HG03108 (cell line): ENCODE data around the gene CNTD1.

Source experiments
- ATAC-seq: cut with Tn5 transposase; IDR thresholded peaks from one replicate; pipeline ENCODE4 v1.9.1; 2021; ENCODE audit warnings: moderate library complexity; ENCODE audit not compliant: unreplicated experiment

The CNTD1 gene

DNA sequence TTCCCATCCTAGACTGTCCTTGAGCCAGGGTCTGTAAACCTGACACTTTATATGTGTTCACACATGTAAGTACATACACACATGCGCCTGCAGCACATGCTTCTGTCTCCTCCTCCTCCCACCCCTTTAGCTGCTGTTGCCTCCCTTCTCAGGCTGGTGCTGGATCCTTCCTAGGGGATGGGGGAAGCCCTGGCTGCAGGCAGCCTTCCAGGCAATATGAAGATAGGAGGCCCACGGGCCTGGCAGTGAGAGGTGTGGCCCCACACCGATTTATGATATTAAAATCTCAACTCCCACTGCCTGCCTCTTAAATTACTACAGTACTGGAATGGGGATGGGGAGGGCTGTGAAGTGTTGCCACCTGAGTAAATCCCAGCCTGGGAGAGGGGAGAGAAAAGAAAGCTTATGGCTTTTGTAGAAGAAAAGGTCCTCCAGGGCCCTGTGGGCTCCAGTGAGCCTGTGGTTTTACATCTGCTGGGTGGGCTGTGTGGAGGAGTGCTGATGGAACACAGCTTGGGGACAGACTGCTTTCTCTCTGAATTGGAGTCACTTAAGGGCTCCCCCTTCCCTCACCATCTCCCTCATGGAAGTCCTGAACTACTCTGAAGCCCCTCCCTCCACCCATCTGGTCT is 19.2 kb upstream of the CNTD1 start:
- ATAC-seq: no peak

DNA sequence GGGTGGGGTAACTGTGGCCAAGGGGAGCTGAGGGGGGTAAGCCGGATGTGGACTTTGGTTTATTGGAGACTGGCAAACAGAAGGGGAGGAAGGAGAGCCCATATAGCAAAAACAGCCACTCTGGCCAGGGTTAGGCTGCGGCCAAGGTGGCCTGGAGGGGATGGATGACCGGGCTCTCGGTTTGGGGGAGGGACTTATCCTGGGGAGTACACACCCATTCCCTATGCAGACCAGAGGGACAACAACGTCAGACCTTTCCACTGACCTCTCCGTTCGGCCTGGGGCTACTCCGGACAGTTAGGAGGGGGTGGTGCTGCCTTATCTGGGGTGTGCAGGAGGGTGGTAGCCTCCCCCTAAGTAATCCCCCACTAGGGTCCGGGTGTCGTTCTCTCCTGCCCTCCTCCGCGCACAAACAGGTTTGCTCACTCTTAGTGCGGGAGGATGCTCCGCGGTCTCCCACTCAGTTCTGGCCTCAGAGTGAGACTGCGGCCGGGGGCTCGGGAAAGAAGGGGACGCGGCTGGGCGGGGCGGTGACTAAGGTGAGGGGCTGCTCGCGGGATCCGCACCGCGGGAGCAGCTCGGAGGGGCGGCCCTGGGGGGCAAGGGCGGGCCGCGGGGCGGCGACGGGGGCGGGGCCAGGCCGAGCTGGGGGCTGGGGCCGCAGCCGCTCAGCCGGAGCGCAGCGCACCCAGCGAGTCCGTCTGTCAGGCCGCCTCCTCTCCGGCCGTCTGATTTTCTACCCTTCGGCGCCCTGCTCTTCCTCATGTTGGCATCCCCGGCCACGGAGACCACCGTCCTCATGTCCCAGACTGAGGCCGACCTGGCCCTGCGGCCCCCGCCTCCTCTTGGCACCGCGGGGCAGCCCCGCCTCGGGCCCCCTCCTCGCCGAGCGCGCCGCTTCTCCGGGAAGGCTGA is 18.5 kb upstream of the CNTD1 start, which contains the start of gene WNK4:
TSS of gene WNK4 (plus strand) at position 675 of the 915 bp plus-strand sequence. CDS start at position 764, 89 bp downstream.
- no peak for ATAC-seq

DNA sequence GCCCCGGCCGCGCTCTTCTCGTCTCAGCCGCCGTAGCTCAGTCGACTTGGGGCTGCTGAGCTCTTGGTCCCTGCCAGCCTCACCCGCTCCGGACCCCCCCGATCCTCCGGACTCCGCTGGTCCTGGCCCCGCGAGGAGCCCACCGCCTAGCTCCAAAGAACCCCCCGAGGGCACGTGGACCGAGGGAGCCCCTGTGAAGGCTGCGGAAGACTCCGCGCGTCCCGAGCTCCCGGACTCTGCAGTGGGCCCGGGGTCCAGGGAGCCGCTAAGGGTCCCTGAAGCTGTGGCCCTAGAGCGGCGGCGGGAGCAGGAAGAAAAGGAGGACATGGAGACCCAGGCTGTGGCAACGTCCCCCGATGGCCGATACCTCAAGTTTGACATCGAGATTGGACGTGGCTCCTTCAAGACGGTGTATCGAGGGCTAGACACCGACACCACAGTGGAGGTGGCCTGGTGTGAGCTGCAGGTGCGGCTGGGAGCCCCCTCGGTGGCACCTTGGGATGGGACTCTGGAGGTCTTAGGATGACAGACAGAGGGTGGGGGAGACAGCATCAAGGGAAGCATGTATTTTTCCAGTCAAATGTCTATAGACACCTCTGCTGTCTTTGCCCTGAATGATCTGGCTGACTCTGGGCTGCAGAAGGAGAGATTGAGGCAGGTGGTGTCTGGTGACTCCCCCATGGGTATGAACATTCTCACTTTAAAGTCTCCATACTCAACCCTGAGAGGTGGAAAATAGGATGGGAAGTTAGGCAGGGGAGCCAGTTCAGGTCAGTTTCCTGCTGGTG is 17.6 kb upstream of the CNTD1 start:
- ATAC-seq: no peak

DNA sequence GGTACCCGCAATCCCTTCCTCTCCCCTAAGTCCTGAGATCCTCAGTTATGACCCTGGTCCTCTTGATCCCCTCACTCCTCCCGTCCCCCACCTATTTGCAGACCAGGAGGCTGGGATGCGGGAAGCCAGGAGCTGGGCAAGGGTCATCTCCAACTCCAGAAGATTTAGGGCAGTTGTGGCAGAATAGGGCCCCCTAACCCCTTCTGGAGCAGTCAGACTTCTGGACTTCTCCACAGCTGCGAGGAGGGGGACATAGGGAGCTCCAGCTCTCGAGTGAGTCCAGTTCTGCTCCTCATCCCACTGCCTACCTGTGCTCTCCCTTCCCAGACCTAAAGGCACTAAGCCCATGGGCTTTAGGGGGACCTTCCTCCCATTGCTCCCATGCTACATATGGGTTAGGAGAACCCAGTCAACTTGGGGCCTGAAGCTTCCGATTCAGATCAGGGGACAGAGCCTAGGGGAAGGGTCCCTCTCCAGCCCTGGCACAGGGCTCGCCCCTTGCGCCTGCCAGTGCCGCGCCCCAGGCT is 17.0 kb upstream of the CNTD1 start:
- no peak for ATAC-seq

- no peak for ATAC-seq
These were observed 16.2 kb upstream of the CNTD1 start for GRCh38 chr17:42782166-42783061.

DNA sequence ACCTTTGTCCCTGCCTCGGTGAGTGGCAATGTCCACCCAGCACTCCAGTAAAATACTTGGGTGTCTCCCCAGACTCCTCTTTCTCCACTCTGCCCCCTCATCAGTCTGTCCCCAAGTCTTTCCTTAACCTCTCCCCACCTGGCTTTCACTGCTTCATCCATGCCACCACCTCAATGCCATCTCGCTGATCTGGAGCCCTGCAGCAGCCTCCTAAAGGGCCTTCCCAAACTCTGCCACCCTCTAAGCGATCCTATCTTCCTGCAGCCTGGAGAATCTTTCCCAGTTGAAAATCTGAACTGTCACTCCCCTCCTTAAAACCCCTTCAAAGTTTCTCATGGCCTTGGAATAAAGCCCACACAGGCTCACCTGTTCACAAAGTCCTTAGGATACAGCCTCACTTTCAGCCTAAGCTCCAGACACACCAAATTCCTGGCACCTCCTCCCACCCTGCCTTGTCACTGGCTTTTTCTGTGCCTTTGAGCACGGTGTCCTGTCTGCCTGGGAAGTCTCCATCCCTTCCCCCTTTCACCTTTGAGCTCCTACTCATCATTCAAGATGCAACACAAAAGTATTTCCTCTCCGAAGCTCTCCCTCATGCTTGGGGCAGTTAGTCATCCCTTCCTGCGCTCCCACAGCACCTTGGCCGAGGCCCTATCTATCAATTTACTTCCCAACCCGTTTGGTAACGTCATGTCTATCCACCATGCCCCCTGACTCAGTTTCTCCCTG is 15.4 kb upstream of the CNTD1 start:
- no peak for ATAC-seq

GRCh38 chr17:42783791-42784138 is 14.9 kb upstream of the CNTD1 start:
- no peak for ATAC-seq

DNA sequence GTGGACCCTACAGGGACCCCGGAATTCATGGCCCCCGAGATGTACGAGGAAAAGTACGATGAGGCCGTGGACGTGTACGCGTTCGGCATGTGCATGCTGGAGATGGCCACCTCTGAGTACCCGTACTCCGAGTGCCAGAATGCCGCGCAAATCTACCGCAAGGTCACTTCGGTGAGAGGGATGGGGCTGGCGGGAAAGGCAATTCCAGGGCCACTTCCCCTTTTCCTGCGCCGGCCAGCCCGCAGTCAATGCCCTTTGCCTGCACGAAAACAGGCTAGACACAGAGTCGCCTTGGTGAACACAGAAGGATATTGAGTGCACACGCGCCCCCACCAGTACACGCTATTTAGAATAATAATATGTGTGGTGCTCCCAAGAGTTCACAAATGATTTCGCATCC is 14.3 kb upstream of the CNTD1 start:
- ATAC-seq: no peak

GRCh38 chr17:42784811-42785592 is 13.7 kb upstream of the CNTD1 start:
- no peak for ATAC-seq

- ATAC-seq: no peak
These were observed 11.4 kb upstream of the CNTD1 start for GRCh38 chr17:42787266-42787665.

- ATAC-seq: no peak
These were observed 6.7 kb upstream of the CNTD1 start for GRCh38 chr17:42791948-42792347.

GRCh38 chr17:42792545-42792944 is 6.1 kb upstream of the CNTD1 start:
- no peak for ATAC-seq

GRCh38 chr17:42795061-42795460 is 3.6 kb upstream of the CNTD1 start:
- ATAC-seq: no peak

- ATAC-seq: no peak
These were observed 3.2 kb upstream of the CNTD1 start for GRCh38 chr17:42795465-42795864.

DNA sequence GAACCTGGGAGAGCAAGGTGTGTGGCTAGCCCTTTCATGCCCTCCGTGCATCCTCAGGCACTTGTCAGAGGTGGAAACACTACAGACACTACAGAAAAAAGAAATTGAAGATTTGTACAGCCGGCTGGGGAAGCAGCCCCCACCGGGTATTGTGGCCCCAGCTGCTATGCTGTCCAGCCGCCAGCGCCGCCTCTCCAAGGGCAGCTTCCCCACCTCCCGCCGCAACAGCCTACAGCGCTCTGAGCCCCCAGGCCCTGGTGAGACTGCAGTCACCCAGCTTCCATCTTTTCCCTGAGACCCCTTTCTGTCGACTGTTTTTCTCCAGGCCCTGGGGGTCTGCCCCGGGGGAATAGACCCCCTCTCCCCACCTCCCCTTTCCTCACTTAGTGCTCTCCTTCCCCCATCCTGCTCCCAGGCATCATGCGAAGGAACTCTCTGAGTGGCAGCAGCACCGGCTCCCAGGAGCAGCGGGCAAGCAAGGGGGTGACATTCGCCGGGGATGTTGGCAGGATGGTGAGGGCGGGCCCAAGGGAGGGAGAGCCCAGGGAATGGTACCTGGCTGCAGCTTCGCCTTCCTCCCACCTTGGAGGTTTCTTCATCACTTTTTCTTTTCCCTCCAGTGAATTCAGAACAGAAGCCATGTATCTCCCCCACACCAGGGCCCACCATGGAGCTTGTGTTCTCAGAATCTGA is 2.4 kb upstream of the CNTD1 start:
- ATAC-seq: no peak

- no peak for ATAC-seq
These were observed 1.3 kb upstream of the CNTD1 start for GRCh38 chr17:42797067-42798007.

DNA sequence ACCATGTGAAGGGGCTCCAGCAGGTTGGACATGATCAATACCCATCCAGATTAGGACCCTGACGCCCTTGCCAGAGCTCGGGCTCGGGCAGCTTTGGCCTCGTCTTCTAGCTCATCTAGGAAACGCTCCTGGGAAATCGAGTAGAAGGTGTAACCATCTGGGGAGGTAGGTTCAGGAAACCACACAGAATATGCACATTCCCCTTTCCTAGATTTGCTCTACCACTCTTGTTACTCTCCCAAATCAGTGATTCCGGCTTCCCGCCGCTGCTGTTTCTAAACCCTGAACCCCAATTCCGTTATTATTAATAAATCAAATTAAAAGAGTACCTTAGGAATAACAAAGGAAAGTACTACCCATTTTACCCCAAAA is 664 bp upstream of the CNTD1 start:
- ATAC-seq: no peak
